Ishikawa (cell line): ENCODE results near the gene ARFGEF3.

Source experiments
- CEBPB ChIP-seq: IDR thresholded peaks from 2 replicates; pipeline ENCODE4 v1.6.1; 2012
- CREB1 ChIP-seq: IDR thresholded peaks from 2 replicates; pipeline ENCODE4 v1.6.1; 2012; ENCODE audit warnings: low read depth
- EGR1 ChIP-seq: IDR thresholded peaks from 2 replicates; pipeline ENCODE4 v1.6.1; 2012
- EP300 ChIP-seq: IDR thresholded peaks from 2 replicates; pipeline ENCODE4 v1.6.1; 2012; ENCODE audit warnings: borderline replicate concordance
- FOXM1 ChIP-seq: IDR thresholded peaks from 2 replicates; pipeline ENCODE4 v1.6.1; 2012; ENCODE audit warnings: low read depth, borderline replicate concordance
- NFIC ChIP-seq: IDR thresholded peaks from 2 replicates; pipeline ENCODE4 v1.6.1; 2012
- RAD21 ChIP-seq: IDR thresholded peaks from 2 replicates; pipeline ENCODE4 v1.6.1; 2012; ENCODE audit warnings: low read depth
- TAF1 ChIP-seq: IDR thresholded peaks from 2 replicates; pipeline ENCODE4 v1.6.1; 2012; ENCODE audit warnings: low read depth, mild to moderate bottlenecking
- TCF12 ChIP-seq: IDR thresholded peaks from 2 replicates; pipeline ENCODE4 v1.6.1; 2012; ENCODE audit warnings: low read depth
- TEAD4 ChIP-seq: IDR thresholded peaks from 2 replicates; pipeline ENCODE4 v1.6.1; 2012
- YY1 ChIP-seq: IDR thresholded peaks from 2 replicates; pipeline ENCODE4 v1.6.1; 2012; ENCODE audit warnings: low read depth
- ZBTB7A ChIP-seq: IDR thresholded peaks from 2 replicates; pipeline ENCODE4 v1.6.1; 2012; ENCODE audit warnings: low read depth
- TF ChIP-seq, protein P1 (sequence below): IDR thresholded peaks from 2 replicates; pipeline ENCODE4 v1.6.1; 2012; ENCODE audit warnings: low read depth, mild to moderate bottlenecking
- TF ChIP-seq, protein P2 (sequence below): IDR thresholded peaks from 2 replicates; pipeline ENCODE4 v1.6.1; 2012

- TF ChIP-seq ZBTB7A = no peak
- no peak for TF ChIP-seq TEAD4
- TF ChIP-seq TAF1 = no peak
- TF ChIP-seq, protein P1, sequence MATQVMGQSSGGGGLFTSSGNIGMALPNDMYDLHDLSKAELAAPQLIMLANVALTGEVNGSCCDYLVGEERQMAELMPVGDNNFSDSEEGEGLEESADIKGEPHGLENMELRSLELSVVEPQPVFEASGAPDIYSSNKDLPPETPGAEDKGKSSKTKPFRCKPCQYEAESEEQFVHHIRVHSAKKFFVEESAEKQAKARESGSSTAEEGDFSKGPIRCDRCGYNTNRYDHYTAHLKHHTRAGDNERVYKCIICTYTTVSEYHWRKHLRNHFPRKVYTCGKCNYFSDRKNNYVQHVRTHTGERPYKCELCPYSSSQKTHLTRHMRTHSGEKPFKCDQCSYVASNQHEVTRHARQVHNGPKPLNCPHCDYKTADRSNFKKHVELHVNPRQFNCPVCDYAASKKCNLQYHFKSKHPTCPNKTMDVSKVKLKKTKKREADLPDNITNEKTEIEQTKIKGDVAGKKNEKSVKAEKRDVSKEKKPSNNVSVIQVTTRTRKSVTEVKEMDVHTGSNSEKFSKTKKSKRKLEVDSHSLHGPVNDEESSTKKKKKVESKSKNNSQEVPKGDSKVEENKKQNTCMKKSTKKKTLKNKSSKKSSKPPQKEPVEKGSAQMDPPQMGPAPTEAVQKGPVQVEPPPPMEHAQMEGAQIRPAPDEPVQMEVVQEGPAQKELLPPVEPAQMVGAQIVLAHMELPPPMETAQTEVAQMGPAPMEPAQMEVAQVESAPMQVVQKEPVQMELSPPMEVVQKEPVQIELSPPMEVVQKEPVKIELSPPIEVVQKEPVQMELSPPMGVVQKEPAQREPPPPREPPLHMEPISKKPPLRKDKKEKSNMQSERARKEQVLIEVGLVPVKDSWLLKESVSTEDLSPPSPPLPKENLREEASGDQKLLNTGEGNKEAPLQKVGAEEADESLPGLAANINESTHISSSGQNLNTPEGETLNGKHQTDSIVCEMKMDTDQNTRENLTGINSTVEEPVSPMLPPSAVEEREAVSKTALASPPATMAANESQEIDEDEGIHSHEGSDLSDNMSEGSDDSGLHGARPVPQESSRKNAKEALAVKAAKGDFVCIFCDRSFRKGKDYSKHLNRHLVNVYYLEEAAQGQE = no peak
- no peak for TF ChIP-seq YY1
- no peak for TF ChIP-seq TCF12
- no peak for TF ChIP-seq RAD21
- no peak for TF ChIP-seq CEBPB
- TF ChIP-seq, protein P2, sequence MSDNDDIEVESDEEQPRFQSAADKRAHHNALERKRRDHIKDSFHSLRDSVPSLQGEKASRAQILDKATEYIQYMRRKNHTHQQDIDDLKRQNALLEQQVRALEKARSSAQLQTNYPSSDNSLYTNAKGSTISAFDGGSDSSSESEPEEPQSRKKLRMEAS = no peak
- no peak for TF ChIP-seq EP300
- no peak for TF ChIP-seq FOXM1
- no peak for TF ChIP-seq EGR1
- no peak for TF ChIP-seq NFIC
- no peak for TF ChIP-seq CREB1
Observed at GRCh38 chr6:138345565-138346285, 184.0 kb downstream of the ARFGEF3 start.
